SK-N-SH (cell line): ENCODE measurements around the gene PDZRN4. TPM values are rescaled to one million over a fixed set of nuclear protein-coding genes. Genes with fewer than 3 reads are reported as not detected.

Source experiments
- CTCF ChIA-PET: fragments of 300-600, 350-600 bp; formaldehyde crosslinking; extraction: SDS; loops from one replicate; lab custom pipeline; 2021; lab: Yijun Ruan, JAX
- POLR2A ChIA-PET: fragments of 350-600 bp; sonication (Branson Sonifier 250); formaldehyde crosslinking; extraction: SDS; loops from one replicate; lab custom pipeline; 2020; ENCODE audit warnings: antibody characterized with exemption, inconsistent platforms; lab: Yijun Ruan, JAX
- DNase-seq: peaks from one replicate; pipeline ENCODE4 v3.0.0; 2012
- H2AFZ ChIP-seq: fragments of 200-600 bp; sonication (generic); 2 replicates; pipeline ENCODE4 v1.8.1; 2016; ENCODE audit warnings: antibody characterized with exemption, mild to moderate bottlenecking, low read depth
- H3F3A ChIP-seq: fragments of 200-600 bp; sonication (generic); replicated peaks from 2 replicates; pipeline ENCODE3; 2016; ENCODE audit warnings: antibody characterized with exemption, mild to moderate bottlenecking; ENCODE audit not compliant: insufficient read depth
- H3K27ac ChIP-seq, 2 experiments: fragments of 200-500 bp in 1 of 2; fragments of 200-600 bp in 1 of 2; sonication (Bioruptor generic) in 1 of 2; sonication (generic), shearing (Covaris generic) in 1 of 2; 2 replicates each; pipeline versions ENCODE4 v1.5.1 to v1.6.1; 2014 to 2016; ENCODE audit warnings: low read depth in 2 of 2, inconsistent platforms in 1 of 2, low read length in 1 of 2, mild to moderate bottlenecking in 1 of 2, mixed read lengths in 1 of 2
- H3K27me3 ChIP-seq: fragments of 200-600 bp; sonication (generic), shearing (Covaris generic); 2 replicates; pipeline ENCODE4 v1.6.1; 2016; ENCODE audit warnings: mixed run types; ENCODE audit not compliant: insufficient read depth
- H3K36me3 ChIP-seq, 2 experiments: fragments of 200-500 bp in 1 of 2; fragments of 200-600 bp in 1 of 2; sonication (Bioruptor generic) in 1 of 2; sonication (generic) in 1 of 2; replicated peaks in 1 of 2; 2 replicates each; pipeline versions ENCODE3 to v1.5.1; 2014 to 2016; ENCODE audit warnings: low read length in 1 of 2, mild to moderate bottlenecking in 1 of 2; ENCODE audit not compliant: insufficient read depth in 2 of 2, control insufficient read depth in 1 of 2
- H3K4me1 ChIP-seq, 2 experiments: fragments of 200-500 bp in 1 of 2; fragments of 200-600 bp in 1 of 2; sonication (Bioruptor generic) in 1 of 2; sonication (generic), shearing (Covaris generic) in 1 of 2; 2 replicates each; pipeline versions ENCODE4 v1.5.1 to v1.6.1; 2014 to 2016; ENCODE audit warnings: low read depth in 1 of 2, low read length in 1 of 2, mixed run types in 1 of 2; ENCODE audit not compliant: insufficient read depth in 2 of 2, control insufficient read depth in 1 of 2
- H3K4me2 ChIP-seq: fragments of 200-600 bp; sonication (generic), shearing (Covaris generic); 2 replicates; pipeline ENCODE4 v1.6.1; 2017; ENCODE audit warnings: mixed run types
- H3K4me3 ChIP-seq, 2 experiments: fragments of 200-500 bp in 1 of 2; fragments of 200-600 bp in 1 of 2; sonication (Bioruptor generic) in 1 of 2; sonication (generic), shearing (Covaris generic) in 1 of 2; 2 replicates each; pipeline versions ENCODE4 v1.5.1 to v1.8.1; 2014 to 2016; ENCODE audit warnings: low read depth in 2 of 2, inconsistent platforms in 1 of 2, low read length in 1 of 2, mild to moderate bottlenecking in 1 of 2, mixed read lengths in 1 of 2, moderate library complexity in 1 of 2
- H3K79me2 ChIP-seq: fragments of 200-600 bp; sonication (generic); 2 replicates; pipeline ENCODE4 v1.8.1; 2017; ENCODE audit warnings: mild to moderate bottlenecking; ENCODE audit not compliant: insufficient read depth
- H3K9ac ChIP-seq: fragments of 200-600 bp; sonication (generic); 2 replicates; pipeline ENCODE4 v1.6.1; 2017; ENCODE audit warnings: mixed run types
- H3K9me2 ChIP-seq: fragments of 200-600 bp; sonication (generic); 2 replicates; pipeline ENCODE4 v1.6.1; 2017; ENCODE audit warnings: mixed run types
- H3K9me3 ChIP-seq: fragments of 200-600 bp; sonication (generic); 2 replicates; pipeline ENCODE4 v1.6.1; 2017; ENCODE audit warnings: mixed run types, mild to moderate bottlenecking, moderate library complexity
- H4K20me1 ChIP-seq: fragments of 200-600 bp; sonication (generic); 2 replicates; pipeline ENCODE4 v1.6.1; 2017; ENCODE audit warnings: mild to moderate bottlenecking, mixed run types; ENCODE audit not compliant: insufficient read depth
- CHD2 ChIP-seq: fragments of 150-350 bp; IDR thresholded peaks from 2 replicates; pipeline ENCODE4 v1.6.1; 2018; ENCODE audit warnings: low read length; ENCODE audit not compliant: partially characterized antibody
- ELF1 ChIP-seq: IDR thresholded peaks from 2 replicates; pipeline ENCODE4 v1.4.0; 2012
- EZH2phosphoT487 ChIP-seq: fragments of 200-600 bp; sonication (generic); IDR thresholded peaks from 2 replicates; pipeline ENCODE4 v1.6.1; 2017; ENCODE audit warnings: low read depth, mixed run types, mild to moderate bottlenecking, antibody characterized with exemption, moderate library complexity, borderline replicate concordance
- FOSL2 ChIP-seq: IDR thresholded peaks from 2 replicates; pipeline ENCODE4 v1.4.0; 2012; ENCODE audit warnings: low read depth, mild to moderate bottlenecking, moderate library complexity, borderline replicate concordance
- FOXJ3 ChIP-seq: sonication (generic); formaldehyde crosslinking; IDR thresholded peaks from 2 replicates; pipeline ENCODE4 v1.5.1; 2020; ENCODE audit warnings: mild to moderate bottlenecking, missing genetic modification reagents
- GABPA ChIP-seq: IDR thresholded peaks from 2 replicates; pipeline ENCODE4 v1.4.0; 2012; ENCODE audit warnings: low read depth, mild to moderate bottlenecking
- GATA2 ChIP-seq: sonication (generic); formaldehyde crosslinking; IDR thresholded peaks from 2 replicates; pipeline ENCODE4 v1.5.0; 2020; ENCODE audit warnings: mild to moderate bottlenecking, missing genetic modification reagents
- NRF1 ChIP-seq: IDR thresholded peaks from 2 replicates; pipeline ENCODE4 v1.6.1; 2012; ENCODE audit warnings: low read depth, mild to moderate bottlenecking, low read length
- PBX3 ChIP-seq: IDR thresholded peaks from 2 replicates; pipeline ENCODE4; 2012
- REST ChIP-seq: IDR thresholded peaks from 2 replicates; pipeline ENCODE4 v1.6.1; 2012; ENCODE audit warnings: mild to moderate bottlenecking, low read depth, low read length, moderate library complexity
- RXRA ChIP-seq: IDR thresholded peaks from 2 replicates; pipeline ENCODE4 v1.4.0; 2012; ENCODE audit warnings: low read depth, mild to moderate bottlenecking, borderline replicate concordance
- SMC3 ChIP-seq: IDR thresholded peaks from 2 replicates; pipeline ENCODE4 v1.6.1; 2012; ENCODE audit warnings: low read depth, low read length, improper control_type of control experiment
- TAF1 ChIP-seq: IDR thresholded peaks from 2 replicates; pipeline ENCODE4 v1.6.1; 2012; ENCODE audit warnings: low read depth, mild to moderate bottlenecking, low read length, moderate library complexity, borderline replicate concordance
- USF1 ChIP-seq: IDR thresholded peaks from 2 replicates; pipeline ENCODE4 v1.4.0; 2012; ENCODE audit warnings: low read depth, borderline replicate concordance
- USF2 ChIP-seq: fragments of 150-350 bp; IDR thresholded peaks from 2 replicates; pipeline ENCODE4 v1.6.1; 2017; ENCODE audit warnings: antibody characterized with exemption, low read length, low read depth, borderline replicate concordance
- YY1 ChIP-seq: IDR thresholded peaks from 2 replicates; pipeline ENCODE4 v1.4.0; 2012; ENCODE audit warnings: low read depth, mild to moderate bottlenecking
- ZBTB33 ChIP-seq: IDR thresholded peaks from 2 replicates; pipeline ENCODE4 v1.4.0; 2012; ENCODE audit warnings: low read depth, borderline replicate concordance
- polyA plus RNA-seq, 3 experiments: library from polyadenylated mRNA; depleted of rRNA; stranded (reverse); fragments of >200 nt; gene quantifications; 2 replicates each; pipeline ENCODE4 v1.2.3, GENCODE V29; 2012

Gene PDZRN4
- polyA plus RNA-seq, 1 of the 3 experiments (the other 2 are of a cell fraction) = 0.02 TPM

GRCh38 chr12:41184864-41185263 is 3.3 kb upstream of the PDZRN4 start:
- H3K79me2 ChIP-seq = no peaks in the 10 kb centered on the region
- POLR2A ChIA-PET = no interaction called here

More at GRCh38 chr12:41184864-41185263, 3.3 kb upstream of the PDZRN4 start:
- H3K9me2 ChIP-seq = no peaks in the 10 kb centered on the region
- H3K4me2 ChIP-seq = no peak overlapping the region
- CTCF ChIA-PET = interaction anchor here (1.9 kb wide), 1 partner anchor 8 kb away, joined by 4 read pairs; no protein-coding TSS in a partner anchor
- H3K36me3 ChIP-seq = no peaks in the 10 kb centered on the region
- H3K4me1 ChIP-seq = peaks cover 0 to 11% of the 10 kb centered on the region in 2 experiments; a peak in 1 of 4 replicates
- TF ChIP-seq TAF1 = no peak
- TF ChIP-seq GATA2 = no peak
- no peak for TF ChIP-seq SMC3
- TF ChIP-seq REST = no peak
- no peak for TF ChIP-seq ZBTB33
- no peak for TF ChIP-seq GABPA
- TF ChIP-seq ELF1 = no peak
- no peak for TF ChIP-seq USF1
- TF ChIP-seq RXRA = no peak
- no peak for TF ChIP-seq PBX3
- TF ChIP-seq FOSL2 = no peak
- no peak for TF ChIP-seq FOXJ3 (CRISPR knock-in tag)
- no peak for TF ChIP-seq EZH2phosphoT487
- no peak for TF ChIP-seq NRF1
- TF ChIP-seq YY1 = no peak
- no peak for TF ChIP-seq USF2
- no peak for TF ChIP-seq CHD2
- TF ChIP-seq, all 33 proteins: peak for 0
- Histone ChIP-seq H4K20me1 (no peaks in the 10 kb centered on the region), H3K9ac (no peak overlapping the region), H3K4me3 (no peak overlapping the region), H3K27me3 (peaks cover 21% of the 10 kb centered on the region; the same call in 1 of the 2 replicates), H3F3A (no peaks in the 10 kb centered on the region), H2AFZ (no peak overlapping the region), H3K27ac (no peak overlapping the region), H3K9me3 (no peaks in the 10 kb centered on the region)
- no peak for DNase-seq
